NCI-H146 (cell line): Measurements from ENCODE around the gene LRRC55.

Experiments used
- DNase-seq: peaks from one replicate; lab custom pipeline; 2025; lab: John Stamatoyannopoulos, UW

The LRRC55 gene, protein sequence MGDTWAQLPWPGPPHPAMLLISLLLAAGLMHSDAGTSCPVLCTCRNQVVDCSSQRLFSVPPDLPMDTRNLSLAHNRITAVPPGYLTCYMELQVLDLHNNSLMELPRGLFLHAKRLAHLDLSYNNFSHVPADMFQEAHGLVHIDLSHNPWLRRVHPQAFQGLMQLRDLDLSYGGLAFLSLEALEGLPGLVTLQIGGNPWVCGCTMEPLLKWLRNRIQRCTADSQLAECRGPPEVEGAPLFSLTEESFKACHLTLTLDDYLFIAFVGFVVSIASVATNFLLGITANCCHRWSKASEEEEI

DNA sequence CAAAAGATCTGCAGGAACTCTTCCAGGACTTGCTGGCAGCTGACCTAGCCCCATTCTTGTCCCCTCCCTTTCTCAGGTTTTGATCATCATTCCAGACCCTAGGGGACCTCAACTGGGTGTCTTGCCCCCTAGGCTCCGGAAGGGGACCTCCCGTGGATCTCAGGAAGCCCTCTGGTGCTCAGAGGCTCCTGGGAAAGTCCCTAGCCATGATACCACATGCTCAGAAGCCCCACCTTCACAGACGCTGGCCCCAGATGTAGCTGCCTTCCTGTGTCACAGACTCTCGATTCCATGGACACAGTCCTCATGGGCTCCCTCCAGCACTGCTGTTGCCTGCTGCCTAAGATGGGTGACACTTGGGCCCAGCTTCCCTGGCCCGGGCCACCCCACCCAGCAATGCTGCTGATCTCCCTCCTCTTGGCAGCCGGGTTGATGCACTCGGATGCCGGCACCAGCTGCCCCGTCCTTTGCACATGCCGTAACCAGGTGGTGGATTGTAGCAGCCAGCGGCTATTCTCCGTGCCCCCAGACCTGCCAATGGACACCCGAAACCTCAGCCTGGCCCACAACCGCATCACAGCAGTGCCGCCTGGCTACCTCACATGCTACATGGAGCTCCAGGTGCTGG, at the start of gene LRRC55:
LRRC55 (plus strand) TSS at position 276 of the 628 bp plus-strand sequence; CDS start at position 346, 70 bp downstream.
- DNase-seq, result no peak

DNA sequence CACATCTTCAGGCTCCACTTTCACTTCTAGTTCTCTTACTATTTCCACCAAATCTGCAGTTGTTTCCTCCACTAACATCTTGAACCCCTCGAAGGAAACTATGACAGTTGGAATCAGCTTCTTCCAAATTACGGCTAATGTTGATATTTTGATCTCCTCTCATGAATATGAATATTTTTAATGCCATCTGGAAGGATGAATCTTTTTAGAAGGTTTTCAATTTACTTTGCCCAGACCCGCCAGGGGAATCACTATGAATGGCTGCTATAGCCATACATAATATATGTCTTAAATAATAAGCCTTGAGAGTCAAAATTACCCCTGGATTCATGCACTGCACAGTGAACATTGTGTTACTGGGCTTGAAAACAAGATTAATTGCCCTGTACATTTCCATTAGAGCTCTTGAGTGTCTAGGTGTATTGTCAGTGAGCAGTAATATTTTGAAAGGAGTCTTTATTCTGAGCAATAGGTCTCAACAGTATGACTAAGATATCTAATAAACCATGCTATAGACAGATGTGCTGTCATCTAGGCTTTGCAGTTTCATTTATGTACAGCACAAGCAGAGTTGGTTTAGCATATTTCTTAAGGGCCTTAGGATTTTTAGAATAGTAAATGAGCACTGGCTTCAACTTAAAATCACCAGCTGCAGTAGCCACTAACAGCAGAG, 48.3 kb upstream of the LRRC55 start:
- no peak for DNase-seq

DNA sequence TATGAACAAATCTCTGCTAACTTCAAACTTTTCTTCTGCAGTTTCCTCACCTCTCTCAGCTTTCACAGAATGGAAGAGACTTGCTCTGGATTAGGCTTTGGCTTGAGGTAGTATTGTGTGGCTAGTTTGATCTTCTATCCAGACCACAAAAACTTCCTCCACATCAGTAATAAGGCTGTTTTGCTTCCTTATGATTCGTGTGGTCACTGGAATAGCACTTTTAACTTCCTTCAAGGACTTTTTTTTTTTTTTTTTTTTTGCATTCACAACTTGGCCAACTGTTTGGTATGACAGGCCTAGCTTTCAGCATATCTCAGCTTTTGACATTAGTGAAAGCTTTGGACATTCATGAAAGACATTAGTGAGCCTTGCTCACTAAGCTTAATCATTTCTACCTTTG, 47.5 kb upstream of the LRRC55 start:
- DNase-seq, result no peak

DNA sequence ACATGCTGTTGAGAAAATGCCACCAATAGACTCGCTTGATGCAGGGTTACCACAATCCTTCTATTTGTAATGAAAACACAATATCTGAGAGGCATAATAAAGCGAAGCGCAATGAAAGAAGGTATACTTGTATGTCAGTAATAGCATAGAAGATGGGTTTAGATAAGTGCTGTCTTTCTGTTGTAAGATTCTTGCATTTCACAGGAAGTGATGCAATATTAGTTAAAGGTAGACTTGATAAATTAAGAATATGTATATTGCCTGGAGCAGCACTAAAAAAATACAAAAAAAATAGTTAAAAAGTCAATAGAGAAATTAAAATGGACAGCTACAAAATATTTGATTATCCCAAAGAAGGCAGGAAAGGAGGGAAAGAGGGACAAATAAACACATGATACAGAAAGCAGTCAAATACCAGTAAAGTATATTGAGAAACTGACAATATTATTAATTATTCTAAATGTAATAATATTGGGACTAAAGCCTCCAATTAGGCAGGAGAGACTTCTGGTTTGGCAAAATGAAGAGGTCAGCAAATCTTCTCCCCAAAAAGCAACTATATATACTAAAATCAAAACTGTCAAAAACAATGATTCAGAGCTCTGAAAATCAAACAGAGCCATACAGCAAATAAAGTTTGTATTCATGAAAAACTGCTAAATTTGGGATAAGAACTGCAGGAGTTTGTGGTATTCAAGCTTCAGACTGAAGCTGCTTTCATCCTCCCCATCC, 46.6 kb upstream of the LRRC55 start:
- DNase-seq, result no peak

DNA sequence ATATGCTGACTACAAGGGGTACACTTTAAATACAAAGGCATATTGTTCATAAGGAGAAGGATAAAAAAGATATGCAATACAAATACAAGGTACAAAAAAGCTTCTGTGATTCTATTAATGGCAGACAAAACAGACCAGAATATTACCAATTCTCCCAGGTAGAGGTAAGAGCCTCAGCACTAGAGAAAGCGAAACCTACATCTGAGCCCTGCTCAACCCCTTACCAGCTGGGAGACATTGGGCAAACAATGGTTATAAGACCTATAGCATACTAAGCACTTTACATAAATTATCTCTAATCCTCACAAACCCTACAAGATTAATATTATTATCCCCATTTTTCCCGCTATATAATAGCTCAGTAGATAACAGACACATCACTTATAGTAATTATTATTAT, 41.2 kb upstream of the LRRC55 start:
- no peak for DNase-seq

DNA sequence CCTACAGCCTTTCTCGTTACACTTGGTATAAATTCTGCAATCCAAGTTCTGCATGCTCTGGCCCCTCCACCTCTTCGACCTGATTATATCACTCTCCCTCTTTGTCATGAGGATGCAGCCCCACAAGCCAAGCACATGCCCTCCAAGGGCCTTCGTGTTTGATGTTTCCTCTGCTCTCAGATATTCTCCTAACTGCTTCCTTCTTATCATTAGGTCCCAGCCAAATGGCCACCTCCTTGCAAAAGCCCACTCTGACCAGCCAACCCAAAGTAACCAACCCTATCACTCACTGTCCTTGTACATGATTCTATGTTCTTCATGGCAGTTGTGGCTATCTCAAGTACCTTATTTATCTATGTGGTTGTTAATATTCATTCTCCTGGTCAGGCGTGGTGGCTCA, 38.3 kb upstream of the LRRC55 start:
- no peak for DNase-seq

DNA sequence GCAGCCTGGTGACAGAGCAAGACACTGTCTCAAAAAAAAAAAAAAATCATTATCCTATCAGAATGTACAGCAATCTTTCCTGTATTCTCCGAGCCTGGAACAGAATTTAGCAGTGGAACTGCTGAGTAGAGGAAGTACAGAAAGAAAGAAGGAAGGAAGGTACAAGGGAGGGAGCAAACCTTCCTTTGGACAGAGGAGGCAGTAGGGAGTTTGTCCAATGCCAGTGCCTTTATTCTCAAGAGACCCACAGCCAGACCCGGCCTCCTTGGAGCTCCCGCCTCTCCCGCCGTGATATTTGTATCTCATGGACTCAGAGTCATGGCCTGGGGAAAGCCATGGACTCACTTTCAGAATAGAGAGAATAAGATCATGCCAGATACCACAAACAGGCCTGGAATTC, 37.7 kb upstream of the LRRC55 start:
- DNase-seq, result no peak

DNA sequence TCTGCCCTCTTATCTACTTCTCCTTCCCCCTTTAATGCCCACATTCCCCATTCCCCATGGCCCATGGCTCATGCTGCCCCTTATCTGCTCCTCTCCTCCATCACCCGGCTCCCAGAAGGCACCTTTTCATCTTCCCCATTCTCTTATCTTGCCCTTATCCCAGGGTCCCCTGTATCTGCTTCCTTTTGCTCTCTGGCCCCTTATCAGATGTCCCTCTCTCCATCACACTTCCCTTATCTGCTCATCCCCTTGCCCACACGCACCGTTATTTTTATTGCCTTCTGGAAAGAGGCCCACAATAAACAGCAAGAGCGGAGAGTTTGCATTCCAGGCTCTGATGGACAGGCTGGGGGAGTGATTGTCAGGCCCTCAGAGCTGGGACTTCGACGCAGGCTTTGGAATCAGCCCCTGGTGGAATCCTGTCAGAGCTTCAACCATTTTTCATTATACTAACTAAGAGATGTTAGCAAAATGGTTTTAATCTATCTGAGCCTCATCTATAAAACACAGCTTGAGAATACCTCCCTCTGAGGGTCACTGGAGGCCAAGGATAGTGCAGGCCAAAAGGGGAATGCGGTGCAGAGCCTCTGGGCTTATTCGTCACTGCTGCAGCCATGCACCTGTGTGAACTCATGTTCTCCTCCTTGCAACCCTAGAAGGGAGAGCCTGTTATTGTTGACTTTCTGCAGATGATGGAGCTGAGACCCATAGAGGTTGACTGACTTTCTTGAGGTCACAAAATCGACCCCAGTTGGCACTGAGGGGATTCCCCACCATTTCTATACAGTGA, 37.0 kb upstream of the LRRC55 start:
- no peak for DNase-seq

DNA sequence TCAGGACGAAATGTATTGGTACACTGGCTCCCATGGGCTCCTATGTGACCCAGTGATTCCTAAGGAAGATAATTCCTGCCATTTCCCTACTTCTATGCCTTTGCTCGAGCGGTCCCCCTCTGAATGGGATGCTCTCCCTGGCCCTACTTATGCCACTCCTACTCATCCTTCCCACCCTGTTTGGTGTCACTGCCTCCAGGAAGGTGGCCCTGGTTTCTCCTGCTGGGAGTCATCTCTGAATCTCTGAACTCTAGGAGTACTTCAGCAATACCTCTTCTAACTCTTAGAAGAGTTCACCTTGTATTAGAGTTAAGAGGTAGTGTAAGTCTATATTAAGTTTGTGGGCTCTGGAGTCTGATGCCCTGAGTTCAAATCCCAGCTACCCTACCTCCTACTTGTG, 35.5 kb upstream of the LRRC55 start:
- DNase-seq, result no peak

DNA sequence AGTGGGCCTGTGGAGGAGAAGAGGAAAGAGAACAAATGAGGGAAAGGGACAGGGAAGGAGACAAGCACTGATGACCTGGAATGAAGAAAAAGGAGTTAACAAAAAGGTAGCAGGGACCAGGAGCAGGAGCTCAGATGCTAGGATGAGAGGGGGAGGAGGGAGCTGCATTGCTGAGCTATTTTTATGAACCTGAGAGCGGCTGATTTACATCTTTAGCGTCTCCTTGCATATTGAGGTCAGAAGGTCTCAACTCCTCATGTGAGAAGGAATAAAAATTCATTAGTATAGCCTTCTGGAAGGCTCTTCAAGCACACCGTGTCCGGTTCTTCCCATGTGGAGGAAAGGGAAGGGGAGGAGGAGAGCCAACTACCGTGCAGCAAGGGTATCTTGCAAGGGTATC, 33.1 kb upstream of the LRRC55 start:
- no peak for DNase-seq

DNA sequence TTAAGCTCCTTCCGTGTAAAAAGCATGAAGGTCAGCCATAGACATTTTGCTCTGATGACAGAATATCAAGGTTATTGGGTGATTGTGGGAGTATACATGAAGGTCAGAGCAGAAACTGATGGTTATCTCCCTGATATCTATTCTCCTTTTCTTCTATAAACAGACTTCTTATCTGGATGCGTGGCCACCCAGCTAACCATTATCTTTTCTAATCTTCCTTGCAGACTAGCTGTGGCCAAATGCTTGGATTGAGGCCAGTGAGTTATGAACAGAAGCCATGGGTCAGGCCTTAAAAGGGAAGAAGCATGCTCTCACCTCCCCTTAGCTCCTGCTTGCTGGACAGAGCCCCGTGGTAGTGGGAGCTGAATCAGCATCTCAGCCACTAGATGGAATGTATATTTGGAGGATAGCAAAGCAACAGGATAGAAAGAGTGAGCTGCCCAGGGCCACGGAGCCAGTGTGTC, 31.3 kb upstream of the LRRC55 start:
- no peak for DNase-seq

DNA sequence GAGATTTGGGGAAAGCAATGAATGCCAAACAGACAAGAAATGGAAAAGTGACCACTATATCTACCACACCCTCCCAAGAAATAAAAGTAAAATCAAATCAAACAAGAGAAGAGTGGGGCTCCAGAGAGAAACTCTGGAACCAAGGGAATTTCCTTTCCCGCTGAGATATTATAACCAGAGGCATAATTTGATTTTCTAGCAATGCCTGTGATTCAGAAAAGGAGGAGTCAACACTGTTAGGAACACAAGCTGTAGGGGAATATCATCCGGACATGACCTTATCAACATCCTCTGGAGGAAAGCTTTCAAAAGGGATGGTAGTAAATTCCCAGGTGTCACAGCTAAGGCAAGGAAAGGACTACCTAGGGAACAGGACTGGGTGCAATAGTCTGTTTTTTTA, 29.6 kb upstream of the LRRC55 start:
- DNase-seq, result no peak

DNA sequence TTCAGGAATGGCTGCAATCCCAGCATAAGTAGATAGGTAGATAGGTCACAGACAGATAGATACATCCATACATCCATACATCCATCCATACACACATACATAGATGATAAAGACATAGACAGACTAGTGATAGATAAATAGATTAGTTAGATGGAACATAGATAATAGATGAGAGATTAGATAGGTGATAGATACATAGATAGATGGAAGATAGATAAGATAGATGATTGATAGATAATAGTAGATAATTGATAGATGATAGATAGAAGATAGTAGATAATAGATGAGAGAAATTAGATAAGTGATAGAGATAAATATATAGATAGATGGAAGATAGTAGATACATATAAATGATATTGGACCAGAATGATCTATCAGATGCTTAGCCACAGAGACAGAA, 28.3 kb upstream of the LRRC55 start:
- no peak for DNase-seq

DNA sequence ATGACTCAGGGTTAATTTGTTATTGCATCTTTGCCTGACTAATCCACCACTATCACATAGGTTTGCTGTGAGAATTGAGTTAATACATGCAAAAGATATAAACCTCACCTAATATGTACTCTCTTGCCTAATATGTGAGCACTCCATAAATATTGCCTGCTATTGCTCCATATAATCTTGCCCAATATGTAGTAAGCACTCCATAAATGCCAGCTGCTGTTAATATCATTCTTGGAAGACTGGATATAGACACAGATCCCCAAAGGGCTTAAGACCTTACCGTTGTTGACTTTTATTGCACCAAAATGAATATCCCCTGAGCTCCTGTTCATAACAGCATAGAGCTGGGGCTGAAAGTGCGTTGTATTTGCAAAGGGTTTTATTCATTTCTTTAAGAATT, 27.0 kb upstream of the LRRC55 start:
- no peak for DNase-seq

DNA sequence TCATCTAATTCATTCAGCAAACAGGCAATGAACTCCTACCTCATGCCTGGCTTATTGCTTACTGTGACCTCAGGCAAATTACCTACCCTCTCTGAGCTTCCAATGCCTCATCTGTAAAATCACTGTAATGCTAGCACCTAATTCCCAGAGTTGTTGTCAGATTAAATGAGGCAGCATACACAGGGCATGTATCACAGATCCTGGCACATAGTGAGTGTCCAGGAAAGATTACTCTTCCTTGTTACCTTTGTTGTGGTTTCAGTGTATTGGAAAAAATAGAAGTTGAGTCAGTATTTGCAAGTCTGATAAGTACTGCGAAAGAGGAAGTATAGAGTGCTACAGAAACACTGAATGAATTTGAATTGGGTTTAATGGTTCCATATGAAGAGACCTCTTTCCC, 26.4 kb upstream of the LRRC55 start:
- no peak for DNase-seq

DNA sequence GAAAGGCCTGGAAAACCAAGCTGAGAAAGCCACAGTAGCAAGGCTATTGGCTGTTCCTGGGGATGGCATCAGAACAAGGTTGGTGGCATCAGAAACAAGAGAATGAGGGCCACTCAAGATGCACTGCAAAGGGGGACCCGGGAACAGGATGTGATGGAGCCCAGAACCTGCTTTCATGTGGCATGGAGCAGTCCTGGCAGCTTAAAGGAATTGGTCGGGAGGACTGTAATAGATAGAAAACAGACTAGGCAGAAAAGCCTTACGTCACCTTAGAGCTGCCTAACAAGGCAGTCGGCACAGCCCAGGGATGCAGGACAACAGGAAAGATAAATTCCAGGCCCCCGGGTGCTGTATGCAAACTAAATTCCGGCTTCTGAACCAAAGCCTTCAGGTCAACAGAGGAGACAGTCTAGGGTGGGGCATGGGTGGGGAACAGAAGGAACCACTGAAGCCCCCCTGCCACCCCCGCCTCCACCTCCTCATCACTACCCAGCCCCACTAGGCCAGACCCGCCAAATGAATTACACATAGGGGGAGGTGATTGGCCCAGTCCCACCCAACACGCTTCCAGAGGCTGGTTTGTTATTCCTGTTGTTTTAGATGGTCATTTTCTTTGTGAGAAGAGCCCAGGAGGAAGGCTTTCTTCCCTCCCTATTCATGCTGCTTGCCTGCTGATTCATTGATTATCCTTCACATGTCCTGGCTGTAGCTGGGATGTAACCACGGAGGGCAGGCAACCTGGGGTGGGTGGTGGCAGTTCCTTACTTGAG, 25.7 kb upstream of the LRRC55 start:
- no peak for DNase-seq

DNA sequence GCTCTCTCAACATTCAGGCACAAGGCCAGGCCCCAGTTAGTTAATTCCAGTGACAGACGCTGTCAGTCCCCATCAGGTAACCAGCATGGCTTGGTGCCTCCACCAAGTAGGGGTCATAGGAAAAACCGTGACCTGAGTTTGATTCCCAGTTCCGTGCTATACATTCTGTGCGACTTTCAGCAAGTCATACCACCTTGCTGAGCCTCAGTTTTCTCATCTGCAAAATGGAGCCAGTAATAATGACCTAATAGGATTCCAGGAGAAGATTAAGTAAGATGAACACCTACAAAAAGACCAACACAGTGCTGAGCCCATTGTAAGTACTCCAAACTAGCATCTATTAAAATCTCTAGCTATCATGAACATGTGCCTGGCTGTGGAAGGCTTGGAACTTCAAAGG, 24.8 kb upstream of the LRRC55 start:
- DNase-seq, result no peak

DNA sequence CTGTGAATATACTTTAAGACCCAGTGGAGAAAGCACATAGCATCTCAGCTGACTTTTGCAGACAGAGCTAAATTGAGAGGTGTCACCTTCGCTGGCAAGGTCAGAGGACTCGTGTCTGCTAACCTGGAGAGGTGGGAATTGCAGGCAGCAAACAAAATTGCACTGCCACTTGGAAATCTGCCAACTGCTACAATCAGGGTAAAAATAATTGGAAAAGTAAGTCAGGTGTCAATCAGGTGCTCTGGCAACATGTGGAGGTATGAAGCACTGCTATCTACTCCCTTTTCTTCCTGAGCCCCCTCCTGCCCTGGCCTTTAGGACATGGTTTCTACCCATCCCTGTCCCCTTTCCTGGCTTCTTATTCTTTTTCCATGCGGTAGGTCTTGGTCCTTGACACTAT, 24.1 kb upstream of the LRRC55 start:
- no peak for DNase-seq

DNA sequence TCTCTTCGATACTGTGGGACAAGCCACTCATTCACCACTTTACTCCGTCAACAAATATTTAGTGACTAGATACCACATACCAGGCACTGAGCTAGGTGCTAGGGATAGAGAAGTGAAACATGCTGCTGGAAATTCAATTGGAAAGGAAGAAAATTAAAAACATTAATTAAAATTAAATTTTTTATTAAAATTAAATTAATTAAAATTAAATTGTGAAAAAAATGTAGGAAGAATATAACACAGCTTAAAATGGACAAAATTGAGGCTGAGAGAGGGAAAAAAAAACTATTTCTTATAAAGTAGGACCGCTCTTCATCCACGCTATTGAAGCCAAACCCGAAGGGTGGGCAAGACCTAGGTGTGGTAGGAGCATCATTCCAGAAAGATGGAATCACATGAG, 23.6 kb upstream of the LRRC55 start:
- DNase-seq, result no peak

DNA sequence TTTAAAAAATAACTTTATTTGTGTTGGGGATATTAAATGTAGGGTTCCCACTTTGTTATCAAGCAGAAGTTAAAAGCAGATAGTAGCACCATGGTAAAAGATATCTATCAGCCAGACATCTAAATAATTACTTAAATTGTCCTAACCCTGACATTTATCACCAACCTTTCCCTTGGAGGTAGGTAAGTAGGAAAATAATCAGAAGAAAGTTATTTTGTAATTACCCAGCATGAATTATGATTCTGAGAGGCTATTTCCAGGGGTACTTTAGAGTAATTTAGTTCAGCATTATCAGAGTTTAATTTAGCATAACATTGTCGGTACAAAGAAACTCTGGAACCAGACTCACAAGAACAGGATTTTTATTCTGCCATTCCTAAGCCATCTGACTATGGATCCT, 23.2 kb upstream of the LRRC55 start:
- DNase-seq, result no peak

DNA sequence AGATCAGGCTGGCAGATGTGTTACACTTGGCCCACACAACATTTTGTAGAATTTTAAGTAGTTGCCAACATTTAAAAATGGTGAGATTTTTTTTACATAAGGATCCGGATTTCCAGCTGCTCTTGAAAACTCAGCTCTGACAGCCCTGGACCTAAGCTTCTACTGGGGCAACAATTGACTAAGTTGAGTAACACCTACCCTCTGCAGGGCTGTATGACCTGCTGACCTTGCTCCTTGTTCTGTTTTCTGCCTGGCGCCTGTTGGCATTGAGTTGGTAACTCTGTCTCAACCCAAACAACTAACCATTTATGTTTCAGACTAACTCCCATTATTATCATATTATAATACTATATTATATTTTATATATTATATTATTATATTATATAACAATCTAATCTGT, 21.1 kb upstream of the LRRC55 start:
- DNase-seq, result no peak
